ENCODE data around the gene ABCC2. TPM values are rescaled to one million over a fixed set of nuclear protein-coding genes. Genes with fewer than 3 reads are reported as not detected.

Gene ABCC2
- total and polyA plus RNA-seq, 2 of the 4 experiments (the other 2 are of a cell fraction) = 0.21 to 0.36 TPM

- H3K4me2 ChIP-seq (ENCODE audit: low read depth, low read length) = no peak overlapping the region
- no peak overlapping the region for H3K23ac ChIP-seq (ENCODE audit: low read depth, low read length)
- POLR2A ChIA-PET (ENCODE audit: unreplicated experiment) = no interaction called here
- dilution Hi-C loops (cut with HindIII; ENCODE audit: low sequenced_read_pairs, unreplicated experiment) (no loop called here), in situ Hi-C loops (cut with MboI; ENCODE audit: low sequenced_read_pairs) (no loop called here), intact Hi-C loops (cut with micrococcal nuclease) (no loop called here)
- CTCF ChIA-PET = no interaction called here
- no peak overlapping the region for H3K56ac ChIP-seq (ENCODE audit: extremely low read depth, insufficient read depth, low read length)
- no peak overlapping the region for H2BK20ac ChIP-seq (ENCODE audit: low read depth, low read length)
- H3K18ac ChIP-seq (ENCODE audit: low read depth, low read length) = no peak overlapping the region
- H4K5ac ChIP-seq (ENCODE audit: low read depth, low read length) = no peak overlapping the region
- no peak overlapping the region for H3K14ac ChIP-seq (replicated peaks; ENCODE audit: low read depth, low read length)
- peaks cover 5% of the 10 kb centered on the region; the same call in 1 of the 2 replicates for H3K4me1 ChIP-seq (ENCODE audit: control insufficient read depth, insufficient read depth, low read length)
- no peak overlapping the region for H3K27ac ChIP-seq (ENCODE audit: insufficient read depth, low read length)
- H2BK5ac ChIP-seq (ENCODE audit: low read depth, low read length, poor library complexity, severe bottlenecking) = no peak overlapping the region
- no peak overlapping the region for H4K8ac ChIP-seq (ENCODE audit: low read depth in 2 of 2, low read length in 2 of 2)
- H3K36me3 ChIP-seq (ENCODE audit: control insufficient read depth, insufficient read depth, low read length) = no peaks in the 10 kb centered on the region
- no peaks in the 10 kb centered on the region for H3K9me1 ChIP-seq (ENCODE audit: insufficient read depth, low read length)
- no peak overlapping the region for H2BK120ac ChIP-seq (ENCODE audit: low read depth, low read length)
- DNase-seq (no peak), ATAC-seq (ENCODE audit: low read depth) (no peak)
- H2AK9ac ChIP-seq (replicated peaks; ENCODE audit: low read depth, low read length, poor library complexity) = no peak overlapping the region
- no peaks in the 10 kb centered on the region for H4K20me1 ChIP-seq (ENCODE audit: insufficient read depth, low read length)
- BruUV-seq (replicated peaks) = no TSS peak
- no peak overlapping the region for H2AK5ac ChIP-seq (ENCODE audit: low read depth, low read length)
- H3K27me3 ChIP-seq (ENCODE audit: control insufficient read depth, insufficient read depth, low read length) = no peaks in the 10 kb centered on the region
- TF ChIP-seq MXI1 (IDR thresholded peaks at IDR 0.05; ENCODE audit: borderline replicate concordance, low read depth, low read length) = no peak
- TF ChIP-seq POLR2A (IDR thresholded peaks at IDR 0.05; ENCODE audit: low read depth, low read length) = no peak
- TF ChIP-seq CTCF (conservative IDR thresholded peaks at IDR 0.05; ENCODE audit: low read depth, low read length) = no peak
- no peak for TF ChIP-seq CEBPB (IDR thresholded peaks at IDR 0.05; ENCODE audit: low read depth, low read length)
- no peak for TF ChIP-seq CHD1 (IDR thresholded peaks at IDR 0.05; ENCODE audit: low read depth, low read length)
- no peak for TF ChIP-seq MAFK (IDR thresholded peaks at IDR 0.05; ENCODE audit: low read depth, low read length)
- no peak for TF ChIP-seq USF2 (IDR thresholded peaks at IDR 0.05; ENCODE audit: low read depth, low read length)
- TF ChIP-seq MAZ (IDR thresholded peaks at IDR 0.05; ENCODE audit: borderline replicate concordance, low read depth, low read length) = no peak
- no peak for TF ChIP-seq BHLHE40 (IDR thresholded peaks at IDR 0.05; ENCODE audit: low read depth, low read length)
- no peak for TF ChIP-seq NFE2L2 (IDR thresholded peaks at IDR 0.05; ENCODE audit: low read depth, low read length)
- TF ChIP-seq SMC3 (IDR thresholded peaks at IDR 0.05; ENCODE audit: low read depth, low read length) = no peak
- TF ChIP-seq RFX5 (IDR thresholded peaks at IDR 0.05; ENCODE audit: low read depth, low read length) = no peak
- no peak for TF ChIP-seq RAD21 (IDR thresholded peaks at IDR 0.05; ENCODE audit: low read length)
- no peak for TF ChIP-seq ELK1 (IDR thresholded peaks at IDR 0.05; ENCODE audit: borderline replicate concordance, low read depth, low read length)
- TF ChIP-seq FOS (IDR thresholded peaks at IDR 0.05; ENCODE audit: low read depth, low read length) = no peak
- no peak for TF ChIP-seq RCOR1 (IDR thresholded peaks at IDR 0.05; ENCODE audit: insufficient replicate concordance, low read length)
- no peaks in the 10 kb centered on the region for H3K9me3 ChIP-seq (ENCODE audit: control insufficient read depth, insufficient read depth, low read length)
- no peak overlapping the region for H2BK15ac ChIP-seq (ENCODE audit: low read depth, low read length)
- no peak overlapping the region for H4K91ac ChIP-seq (ENCODE audit: insufficient read depth, low read depth, low read length)
- no peak overlapping the region for H3K4me3 ChIP-seq (ENCODE audit: insufficient read depth, low read depth, low read length)
- H2AFZ ChIP-seq (replicated peaks; ENCODE audit: low read length, poor library complexity) = no peak overlapping the region
- no CpG with 5 or more reads among the region's 3 CpGs for WGBS, 2 experiments (ENCODE audit: extremely low coverage in 2 of 2, insufficient read length in 1 of 2)
- H3K4ac ChIP-seq (ENCODE audit: low read depth, low read length) = no peak overlapping the region
- H3K79me1 ChIP-seq (ENCODE audit: low read depth in 1 of 2, low read length in 2 of 2) = no peaks in the 10 kb centered on the region
- no peak overlapping the region for H3K9ac ChIP-seq (ENCODE audit: low read depth, low read length)
These were observed 23.7 kb downstream of the ABCC2 start for GRCh38 chr10:99806091-99806490.

Data from IMR-90 (cell line).